BJ (cell line): ENCODE data around the gene TIAM2. TPM values are rescaled to one million over a fixed set of nuclear protein-coding genes. Genes with fewer than 3 reads are reported as not detected.

Experiments used
- CTCF ChIA-PET: fragments of 350-600 bp; formaldehyde crosslinking; extraction: SDS; loops from one replicate; lab custom pipeline; 2021; ENCODE audit warnings: antibody characterized with exemption, inconsistent platforms; lab: Yijun Ruan, JAX
- POLR2A ChIA-PET: fragments of 300-600 bp; sonication (Branson Sonifier 250); formaldehyde crosslinking; extraction: SDS; loops from one replicate; lab custom pipeline; 2021; ENCODE audit warnings: antibody characterized with exemption; lab: Charles Lee
- DNase-seq: peaks from one replicate; pipeline ENCODE4 v3.0.0-alpha.2; 2011; ENCODE audit warnings: low read depth
- H3K27me3 ChIP-seq: 2 replicates; pipeline ENCODE4 v1.6.0; 2011; ENCODE audit warnings: low read length; ENCODE audit not compliant: control insufficient read depth, insufficient read depth
- H3K36me3 ChIP-seq: 2 replicates; pipeline ENCODE4 v1.5.1; 2011; ENCODE audit warnings: low read length; ENCODE audit not compliant: control insufficient read depth, insufficient read depth
- H3K4me3 ChIP-seq: 2 replicates; pipeline ENCODE4 v1.5.1; 2011; ENCODE audit warnings: low read depth, mild to moderate bottlenecking, control low read depth, low read length
- polyA plus RNA-seq: library from polyadenylated mRNA; depleted of rRNA; stranded (reverse); fragments of >200 nt; gene quantifications from 2 replicates; pipeline ENCODE4 v1.2.3, GENCODE V29; 2011
- TF ChIP-seq, protein P1 (sequence below): IDR thresholded peaks from 2 replicates; pipeline ENCODE4 v1.5.1; 2011; ENCODE audit warnings: low read depth, mild to moderate bottlenecking, control low read depth, inconsistent platforms, low read length, moderate library complexity; ENCODE audit not compliant: insufficient read depth

The TIAM2 gene
- polyA plus RNA-seq, 1 experiment, result 4.6 TPM

DNA sequence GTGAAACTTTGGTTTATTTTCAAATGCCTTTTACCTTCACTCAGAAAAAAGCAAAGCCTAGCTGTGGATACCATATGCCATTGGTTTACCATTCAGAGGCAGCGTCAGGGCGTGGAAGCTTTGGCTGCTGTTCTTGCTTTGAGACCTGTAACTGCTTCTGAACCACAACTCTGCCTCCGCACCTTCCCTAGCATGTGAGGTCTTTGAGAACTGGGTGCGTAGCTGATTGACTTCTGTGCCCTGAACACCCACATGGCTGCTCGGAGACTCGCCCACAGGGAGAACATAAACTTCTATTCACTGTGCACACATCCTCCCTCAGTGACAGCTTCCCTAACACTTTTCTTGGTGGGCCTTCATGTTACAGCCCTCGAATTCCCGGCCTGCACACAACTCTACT is 257.5 kb downstream of the TIAM2 start:
- Histone ChIP-seq H3K27me3 (no peaks in the 10 kb centered on the region), H3K4me3 (no peak overlapping the region), H3K36me3 (peaks cover 9% of the 10 kb centered on the region)
- TF ChIP-seq, protein P1, sequence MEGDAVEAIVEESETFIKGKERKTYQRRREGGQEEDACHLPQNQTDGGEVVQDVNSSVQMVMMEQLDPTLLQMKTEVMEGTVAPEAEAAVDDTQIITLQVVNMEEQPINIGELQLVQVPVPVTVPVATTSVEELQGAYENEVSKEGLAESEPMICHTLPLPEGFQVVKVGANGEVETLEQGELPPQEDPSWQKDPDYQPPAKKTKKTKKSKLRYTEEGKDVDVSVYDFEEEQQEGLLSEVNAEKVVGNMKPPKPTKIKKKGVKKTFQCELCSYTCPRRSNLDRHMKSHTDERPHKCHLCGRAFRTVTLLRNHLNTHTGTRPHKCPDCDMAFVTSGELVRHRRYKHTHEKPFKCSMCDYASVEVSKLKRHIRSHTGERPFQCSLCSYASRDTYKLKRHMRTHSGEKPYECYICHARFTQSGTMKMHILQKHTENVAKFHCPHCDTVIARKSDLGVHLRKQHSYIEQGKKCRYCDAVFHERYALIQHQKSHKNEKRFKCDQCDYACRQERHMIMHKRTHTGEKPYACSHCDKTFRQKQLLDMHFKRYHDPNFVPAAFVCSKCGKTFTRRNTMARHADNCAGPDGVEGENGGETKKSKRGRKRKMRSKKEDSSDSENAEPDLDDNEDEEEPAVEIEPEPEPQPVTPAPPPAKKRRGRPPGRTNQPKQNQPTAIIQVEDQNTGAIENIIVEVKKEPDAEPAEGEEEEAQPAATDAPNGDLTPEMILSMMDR, result no peak
- ChIA-PET CTCF (interaction anchor here (0.9 to 2.8 kb wide), 2 partner anchors 9 to 75 kb away, joined by 5 to 13 read pairs; no protein-coding TSS in a partner anchor), POLR2A (no interaction called here)
- no peak for DNase-seq

DNA sequence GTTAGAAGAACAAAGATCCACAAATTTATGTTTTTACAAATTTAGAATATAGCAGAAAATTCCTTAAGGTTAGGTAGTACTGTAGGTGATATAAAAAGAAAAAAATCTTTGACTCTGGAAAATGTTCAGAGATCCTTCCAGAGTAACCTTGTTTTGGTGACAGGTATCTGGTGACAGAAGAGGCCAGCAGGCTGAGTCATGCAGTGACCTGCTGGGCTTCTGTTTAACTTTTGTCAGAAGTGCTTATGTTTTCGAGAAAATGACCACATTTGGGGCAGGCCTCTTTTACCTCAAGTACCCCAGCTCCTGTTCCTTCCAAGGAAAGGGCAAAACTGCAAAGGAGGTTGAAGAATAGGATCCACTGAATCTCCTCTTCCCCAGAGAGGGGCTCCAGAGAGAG is 258.2 kb downstream of the TIAM2 start:
- POLR2A ChIA-PET, result no interaction called here
- Histone ChIP-seq H3K36me3 (peaks cover 11% of the 10 kb centered on the region), H3K4me3 (no peak overlapping the region), H3K27me3 (no peaks in the 10 kb centered on the region)
- no peak for DNase-seq
- CTCF ChIA-PET, result interaction anchor here (0.6 kb wide), 1 partner anchor 14 kb away, joined by 3 read pairs; no protein-coding TSS in a partner anchor
- TF ChIP-seq, protein P1, result no peak

DNA sequence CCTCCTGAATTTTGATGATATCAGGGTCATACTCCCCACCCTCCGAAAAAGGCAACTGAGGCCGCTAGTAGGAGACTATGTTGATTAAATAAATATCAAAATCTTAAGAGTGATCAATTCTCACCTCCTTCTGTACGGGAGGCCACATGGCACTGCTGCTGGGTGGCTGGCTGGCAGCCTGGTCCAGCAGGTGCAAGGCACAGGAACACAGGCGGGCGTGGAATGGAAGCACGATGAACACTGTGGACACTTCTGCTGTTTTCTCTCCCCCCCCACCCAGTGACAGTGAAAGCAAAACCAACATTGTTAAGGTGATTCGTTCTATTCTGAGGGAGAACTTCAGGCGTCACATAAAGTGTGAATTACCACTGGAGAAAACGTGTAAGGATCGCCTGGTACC is 259.0 kb downstream of the TIAM2 start:
- Histone ChIP-seq H3K36me3 (peaks cover 17% of the 10 kb centered on the region), H3K27me3 (no peaks in the 10 kb centered on the region), H3K4me3 (no peak overlapping the region)
- ChIA-PET CTCF (no interaction called here), POLR2A (no interaction called here)
- TF ChIP-seq, protein P1, result no peak
- no peak for DNase-seq

DNA sequence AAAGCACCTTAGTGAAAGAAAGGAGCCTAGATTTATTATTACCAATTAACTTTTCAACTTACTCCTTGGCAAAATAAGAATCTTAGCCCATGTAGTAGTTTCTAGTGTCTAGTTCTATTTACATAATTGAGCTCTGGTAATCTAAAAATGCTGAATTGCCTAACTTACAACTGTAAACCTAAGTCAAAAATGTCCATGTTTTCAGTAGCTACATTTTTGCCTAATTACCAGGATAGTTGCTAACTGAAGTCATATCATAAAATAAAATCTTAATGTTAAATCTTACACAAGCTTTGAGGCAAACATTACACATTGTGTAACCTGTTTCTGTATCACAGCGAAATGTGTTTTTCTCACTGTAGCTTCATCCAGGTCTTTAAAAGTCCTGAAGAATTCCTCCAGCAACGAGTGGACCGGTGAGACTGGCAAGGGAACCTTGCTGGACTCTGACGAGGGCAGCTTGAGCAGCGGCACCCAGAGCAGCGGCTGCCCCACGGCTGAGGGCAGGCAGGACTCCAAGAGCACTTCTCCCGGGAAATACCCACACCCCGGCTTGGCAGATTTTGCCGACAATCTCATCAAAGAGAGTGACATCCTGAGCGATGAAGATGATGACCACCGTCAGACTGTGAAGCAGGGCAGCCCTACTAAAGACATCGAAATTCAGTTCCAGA is 261.1 kb downstream of the TIAM2 start:
- ChIA-PET CTCF (interaction anchor here (0.7 kb wide), 1 partner anchor 8 kb away, joined by 3 read pairs; no protein-coding TSS in a partner anchor), POLR2A (no interaction called here)
- Histone ChIP-seq H3K36me3 (peaks cover 20% of the 10 kb centered on the region), H3K4me3 (no peak overlapping the region), H3K27me3 (no peaks in the 10 kb centered on the region)
- TF ChIP-seq, protein P1, result no peak
- no peak for DNase-seq

DNA sequence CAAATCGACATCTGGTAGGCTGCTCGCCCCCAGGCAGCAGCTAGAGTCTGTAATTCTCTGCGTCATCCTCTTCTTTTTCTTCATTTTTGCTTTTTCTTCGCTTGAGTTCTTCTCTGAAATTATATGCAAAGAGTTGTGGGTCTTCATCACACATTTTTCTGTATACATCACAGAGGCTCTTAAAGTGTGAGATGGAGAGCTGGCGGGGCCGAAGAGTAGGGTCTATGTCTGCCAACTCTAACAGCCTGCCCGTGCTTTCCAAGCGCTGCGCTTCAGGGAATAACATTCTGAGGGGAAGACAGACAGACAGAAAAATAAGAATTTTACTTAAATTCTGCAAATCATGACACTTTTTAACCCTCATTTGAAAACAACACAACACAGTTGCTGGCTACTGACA is 262.7 kb downstream of the TIAM2 start:
- DNase-seq, result no peak
- TF ChIP-seq, protein P1, result no peak
- Histone ChIP-seq H3K4me3 (no peak overlapping the region), H3K36me3 (peaks cover 22% of the 10 kb centered on the region), H3K27me3 (no peaks in the 10 kb centered on the region)
- CTCF ChIA-PET, result interaction anchor here (0.6 to 1.9 kb wide), 5 partner anchors 9 to 509 kb away, joined by 3 to 11 read pairs (median 4); no protein-coding TSS in a partner anchor
- POLR2A ChIA-PET, result no interaction called here
